Measurements from ENCODE around the gene LENG9. TPM values are rescaled to one million over a fixed set of nuclear protein-coding genes. Genes with fewer than 3 reads are reported as not detected.
A peak's percentile ranks its signal among the peaks of the same experiment; 100 is the strongest.

The LENG9 gene
- total RNA-seq, 1 donor from 2014 or later = 10.3 TPM

- Histone ChIP-seq H3K4me1 (peaks cover 44% of the 10 kb centered on the region), H3K36me3 (peaks cover 4 to 59% of the 10 kb centered on the region in 2 donors), H3K9me3 (no peaks in the 10 kb centered on the region), H3K4me3 (no peak overlapping the region), H3K27me3 (no peaks in the 10 kb centered on the region), H3K27ac (no peak overlapping the region)
- intact Hi-C loops (cut with DNase I) = no loop called here
- no peak for DNase-seq (ENCODE audit: extremely low spot score in 2 of 2)
- TF ChIP-seq POLR2A (IDR thresholded peaks at IDR 0.05) (no peak), CTCF (IDR thresholded peaks at IDR 0.05) (no peak), POLR2AphosphoS5 (IDR thresholded peaks at IDR 0.05; ENCODE audit: insufficient read depth in 1 of 2, low read depth in 1 of 2) (no peak)
These were observed 11.6 kb downstream of the LENG9 start for GRCh38 chr19:54451997-54452396.

- peaks cover 4 to 53% of the 10 kb centered on the region in 2 donors for H3K36me3 ChIP-seq
- peaks cover 50% of the 10 kb centered on the region for H3K4me1 ChIP-seq
- no peak for DNase-seq (ENCODE audit: extremely low spot score in 2 of 2)
- peak overlapping the region in 1 of 2 donors; percentile 62 for H3K4me3 ChIP-seq
- H3K27me3 ChIP-seq = no peaks in the 10 kb centered on the region
- TF ChIP-seq POLR2A (IDR thresholded peaks at IDR 0.05) = no peak
- no peak for TF ChIP-seq POLR2AphosphoS5 (IDR thresholded peaks at IDR 0.05; ENCODE audit: insufficient read depth in 1 of 2, low read depth in 1 of 2)
- TF ChIP-seq CTCF (IDR thresholded peaks at IDR 0.05) = no peak
- no peaks in the 10 kb centered on the region for H3K9me3 ChIP-seq
- no peak overlapping the region for H3K27ac ChIP-seq
- intact Hi-C loops (cut with DNase I) = no loop called here
These were observed 12.2 kb downstream of the LENG9 start for GRCh38 chr19:54451331-54451871.

GRCh38 chr19:54449701-54450069, 13.9 kb downstream of the LENG9 start:
- no peaks in the 10 kb centered on the region for H3K27me3 ChIP-seq
- intact Hi-C loops (cut with DNase I) = no loop called here
- H3K9me3 ChIP-seq = no peaks in the 10 kb centered on the region
- DNase-seq (ENCODE audit: extremely low spot score in 2 of 2) = no peak
- H3K27ac ChIP-seq = peak overlapping the region; percentile 95
- peaks cover 55% of the 10 kb centered on the region for H3K4me1 ChIP-seq
- TF ChIP-seq POLR2AphosphoS5 (IDR thresholded peaks at IDR 0.05; ENCODE audit: insufficient read depth in 1 of 2, low read depth in 1 of 2) = no peak
- no peak for TF ChIP-seq POLR2A (IDR thresholded peaks at IDR 0.05)
- no peak for TF ChIP-seq CTCF (IDR thresholded peaks at IDR 0.05)
- peak overlapping the region; percentile 62 to 90 for H3K4me3 ChIP-seq
- peaks cover 4 to 38% of the 10 kb centered on the region in 2 donors for H3K36me3 ChIP-seq

- DNase-seq (ENCODE audit: extremely low spot score in 2 of 2) = peak in 1 of 2 donors; percentile 99
- TF ChIP-seq POLR2A (IDR thresholded peaks at IDR 0.05) (peak in 1 of 2 donors; percentile 90), POLR2AphosphoS5 (IDR thresholded peaks at IDR 0.05; ENCODE audit: insufficient read depth in 1 of 2, low read depth in 1 of 2) (peak; percentile 92 to 99), CTCF (IDR thresholded peaks at IDR 0.05) (no peak)
- peak within 1 kb of the TSS; percentile 95 for H3K27ac ChIP-seq
- H3K9me3 ChIP-seq = no peaks in the 10 kb centered on the region
- intact Hi-C loops (cut with DNase I) = no loop called here
- peaks cover 2 to 38% of the 10 kb centered on the region in 2 donors for H3K36me3 ChIP-seq
- no peaks in the 10 kb centered on the region for H3K27me3 ChIP-seq
- peak within 1 kb of the TSS; percentile 62 to 90 for H3K4me3 ChIP-seq
- H3K4me1 ChIP-seq = peaks cover 55% of the 10 kb centered on the region
These were observed 14.5 kb downstream of the LENG9 start, which contains the start of gene LENG8 for GRCh38 chr19:54448774-54449700. LENG8 (plus strand) TSS chr19:54449199; CDS start chr19:54451345, 2,146 bp downstream.
